SH-SY5Y (cell line): ENCODE results near the gene NT5C2.

Source experiments
- GATA2 ChIP-seq: IDR thresholded peaks from 2 replicates; pipeline ENCODE4 v1.6.1; 2011; ENCODE audit warnings: mild to moderate bottlenecking, low read depth, low read length
- GATA3 ChIP-seq: IDR thresholded peaks from 2 replicates; pipeline ENCODE4 v1.6.1; 2011; ENCODE audit warnings: low read depth, mild to moderate bottlenecking, low read length, moderate library complexity

DNA sequence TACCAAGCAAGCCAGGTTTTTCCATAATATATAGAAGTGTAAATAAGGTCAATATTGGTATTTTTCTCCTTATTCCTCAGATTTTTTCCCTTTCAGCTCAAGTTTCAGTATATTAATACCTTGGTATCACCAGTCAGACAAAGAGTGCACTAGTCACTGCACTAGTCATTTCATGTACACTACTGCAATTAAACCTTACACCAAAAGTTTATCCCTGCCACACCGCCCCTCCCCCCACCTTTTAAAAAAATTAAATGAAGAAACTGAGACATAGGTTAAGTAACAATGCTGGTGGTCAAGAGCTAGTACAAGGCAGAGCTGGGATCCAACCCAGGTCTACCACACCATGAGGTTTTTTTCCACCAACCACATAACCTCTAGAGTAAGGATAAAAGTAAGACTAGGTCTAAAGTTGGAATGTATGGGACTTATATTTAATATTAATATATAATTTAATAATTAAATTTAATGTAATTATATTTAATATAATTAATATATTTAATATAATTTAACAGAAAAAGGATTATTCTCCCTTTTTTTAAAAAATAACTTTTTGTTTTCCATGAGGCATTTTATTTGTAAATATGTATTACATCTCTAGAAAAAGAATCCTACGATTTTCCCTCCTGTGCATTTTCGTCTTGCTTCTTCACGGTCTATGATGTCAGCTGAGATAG is 68.5 kb downstream of the NT5C2 start:
- TF ChIP-seq GATA3 (no peak), GATA2 (no peak)
